Ishikawa (cell line): ENCODE data around the gene ARMC8.

ENCODE experiments used
- CEBPB ChIP-seq: IDR thresholded peaks from 2 replicates; pipeline ENCODE4 v1.6.1; 2012
- EGR1 ChIP-seq: IDR thresholded peaks from 2 replicates; pipeline ENCODE4 v1.6.1; 2012
- EP300 ChIP-seq: IDR thresholded peaks from 2 replicates; pipeline ENCODE4 v1.6.1; 2012; ENCODE audit warnings: borderline replicate concordance
- MAX ChIP-seq: IDR thresholded peaks from 2 replicates; pipeline ENCODE4 v1.6.1; 2012
- RAD21 ChIP-seq: IDR thresholded peaks from 2 replicates; pipeline ENCODE4 v1.6.1; 2012; ENCODE audit warnings: low read depth
- REST ChIP-seq: IDR thresholded peaks from 2 replicates; pipeline ENCODE4 v1.6.1; 2012; ENCODE audit warnings: low read depth, mild to moderate bottlenecking
- TAF1 ChIP-seq: IDR thresholded peaks from 2 replicates; pipeline ENCODE4 v1.6.1; 2012; ENCODE audit warnings: low read depth, mild to moderate bottlenecking
- TCF12 ChIP-seq: IDR thresholded peaks from 2 replicates; pipeline ENCODE4 v1.6.1; 2012; ENCODE audit warnings: low read depth
- TEAD4 ChIP-seq: IDR thresholded peaks from 2 replicates; pipeline ENCODE4 v1.6.1; 2012
- YY1 ChIP-seq: IDR thresholded peaks from 2 replicates; pipeline ENCODE4 v1.6.1; 2012; ENCODE audit warnings: low read depth

GRCh38 chr3:138267083-138267482 is 80.0 kb downstream of the ARMC8 start:
- TF ChIP-seq RAD21 (no peak), TCF12 (no peak), TAF1 (no peak), REST (no peak), EGR1 (no peak), MAX (no peak), EP300 (no peak), YY1 (no peak), TEAD4 (no peak), CEBPB (no peak)
